Fibroblast of the aortic adventitia (primary cell): ENCODE data around the gene ADPRM. TPM values are rescaled to one million over a fixed set of nuclear protein-coding genes. Genes with fewer than 3 reads are reported as not detected.

Experiments
- DNase-seq: peaks from one replicate; pipeline ENCODE4 v3.0.0-alpha.2; 2010; ENCODE audit warnings: low read depth
- H3K4me3 ChIP-seq: 2 replicates; pipeline ENCODE4 v1.5.1; 2011; ENCODE audit warnings: low read depth, mild to moderate bottlenecking, control low read depth, low read length, moderate library complexity
- total RNA-seq: library from RNA; depleted of rRNA; stranded (reverse); fragments of >200 nt; gene quantifications from 2 replicates; pipeline ENCODE4 v1.2.3, GENCODE V29; 2012; ENCODE audit warnings: low replicate concordance
- TF ChIP-seq, protein P1 (sequence below): IDR thresholded peaks from 2 replicates; pipeline ENCODE4 v1.5.1; 2011; ENCODE audit warnings: mild to moderate bottlenecking, low read length, control low read depth, inconsistent platforms; ENCODE audit not compliant: insufficient read depth

Gene ADPRM
- total RNA-seq, 1 donor, result 18.3 TPM

DNA sequence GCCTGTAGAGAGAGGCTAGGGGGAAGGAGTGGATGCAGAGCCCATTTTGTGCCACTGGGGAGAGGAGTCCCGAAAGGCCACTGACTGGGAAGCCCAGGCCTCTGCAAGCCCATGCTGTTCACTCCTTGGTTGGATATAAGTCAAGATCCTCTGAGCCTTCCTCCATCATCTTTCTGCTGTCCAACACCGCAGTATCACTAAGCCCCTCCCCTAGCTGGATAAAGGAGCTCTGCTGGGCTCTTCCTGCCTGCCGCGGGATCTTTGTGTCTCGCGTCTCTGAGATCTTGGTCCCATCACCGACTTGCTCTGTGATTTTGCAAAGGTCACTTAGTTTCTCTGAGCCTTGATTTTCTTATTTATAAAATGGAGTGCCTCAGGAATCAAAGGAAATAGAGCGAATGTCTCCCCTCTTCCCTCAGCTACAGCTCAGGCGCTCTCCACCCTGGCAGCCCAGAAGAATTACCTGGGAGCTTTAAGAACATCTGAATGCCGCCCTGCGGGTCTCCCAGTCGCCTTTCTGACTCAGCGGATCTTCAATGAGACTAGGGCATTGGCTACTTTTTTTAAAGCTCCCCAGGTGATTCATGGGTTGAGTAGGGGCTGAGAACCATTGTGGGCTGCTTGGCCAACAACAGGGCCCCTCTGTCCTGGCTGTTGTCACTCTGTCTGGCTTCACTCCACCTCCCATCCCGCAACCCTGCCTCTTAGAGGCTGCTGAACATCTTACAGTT, 57.6 kb downstream of the ADPRM start:
- no peak overlapping the region for H3K4me3 ChIP-seq
- DNase-seq, result no peak
- TF ChIP-seq, protein P1, sequence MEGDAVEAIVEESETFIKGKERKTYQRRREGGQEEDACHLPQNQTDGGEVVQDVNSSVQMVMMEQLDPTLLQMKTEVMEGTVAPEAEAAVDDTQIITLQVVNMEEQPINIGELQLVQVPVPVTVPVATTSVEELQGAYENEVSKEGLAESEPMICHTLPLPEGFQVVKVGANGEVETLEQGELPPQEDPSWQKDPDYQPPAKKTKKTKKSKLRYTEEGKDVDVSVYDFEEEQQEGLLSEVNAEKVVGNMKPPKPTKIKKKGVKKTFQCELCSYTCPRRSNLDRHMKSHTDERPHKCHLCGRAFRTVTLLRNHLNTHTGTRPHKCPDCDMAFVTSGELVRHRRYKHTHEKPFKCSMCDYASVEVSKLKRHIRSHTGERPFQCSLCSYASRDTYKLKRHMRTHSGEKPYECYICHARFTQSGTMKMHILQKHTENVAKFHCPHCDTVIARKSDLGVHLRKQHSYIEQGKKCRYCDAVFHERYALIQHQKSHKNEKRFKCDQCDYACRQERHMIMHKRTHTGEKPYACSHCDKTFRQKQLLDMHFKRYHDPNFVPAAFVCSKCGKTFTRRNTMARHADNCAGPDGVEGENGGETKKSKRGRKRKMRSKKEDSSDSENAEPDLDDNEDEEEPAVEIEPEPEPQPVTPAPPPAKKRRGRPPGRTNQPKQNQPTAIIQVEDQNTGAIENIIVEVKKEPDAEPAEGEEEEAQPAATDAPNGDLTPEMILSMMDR, result no peak

DNA sequence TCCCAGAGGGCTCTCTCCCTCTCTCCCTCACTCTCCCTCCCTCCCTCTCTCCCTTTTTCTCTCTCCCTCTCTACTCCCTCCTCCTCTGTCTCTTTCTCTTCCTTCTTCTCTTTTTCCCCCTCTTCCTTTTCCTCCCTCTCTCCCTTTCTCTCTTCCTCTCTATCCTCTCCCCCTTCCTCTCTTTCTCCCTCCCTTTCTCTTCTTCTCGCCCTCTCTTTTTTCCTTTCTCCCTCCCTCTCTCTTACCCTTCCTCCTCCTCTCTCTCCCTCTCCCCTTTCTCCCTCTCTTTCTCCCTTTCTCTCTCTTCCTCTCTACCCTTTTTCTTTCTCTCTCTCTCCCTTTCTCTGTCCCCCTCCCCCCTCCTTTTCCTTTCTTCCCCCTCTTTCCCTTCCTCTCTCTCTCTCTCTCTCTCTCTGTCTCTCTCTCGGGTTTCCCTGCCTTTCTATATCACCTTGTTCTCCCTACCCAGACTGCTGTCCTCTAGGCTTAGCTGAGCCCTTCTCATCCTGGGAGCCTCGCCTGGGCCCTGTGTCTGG, 58.3 kb downstream of the ADPRM start:
- TF ChIP-seq, protein P1, result no peak
- H3K4me3 ChIP-seq, result no peak overlapping the region
- no peak for DNase-seq

DNA sequence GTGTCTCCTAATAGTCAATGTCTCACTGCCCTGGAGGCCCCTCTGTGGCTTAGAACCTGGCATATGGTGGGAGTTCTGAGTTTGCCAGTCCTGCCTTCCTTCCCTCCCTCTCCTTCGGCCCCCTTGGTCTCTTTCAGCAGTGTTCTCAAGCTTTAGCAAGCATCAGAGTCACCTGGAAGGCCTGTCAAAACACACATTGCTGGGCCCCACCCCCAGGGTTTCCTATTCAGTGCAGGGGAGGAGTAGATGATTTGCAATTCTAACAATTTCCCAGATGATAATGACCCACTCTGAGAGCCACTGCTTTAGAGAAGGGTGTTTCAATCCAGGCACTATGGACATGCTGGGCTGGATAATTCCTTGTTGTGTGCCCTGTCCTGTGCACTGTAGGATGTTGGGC, 58.8 kb downstream of the ADPRM start:
- no peak for DNase-seq
- TF ChIP-seq, protein P1, result no peak
- no peak overlapping the region for H3K4me3 ChIP-seq

DNA sequence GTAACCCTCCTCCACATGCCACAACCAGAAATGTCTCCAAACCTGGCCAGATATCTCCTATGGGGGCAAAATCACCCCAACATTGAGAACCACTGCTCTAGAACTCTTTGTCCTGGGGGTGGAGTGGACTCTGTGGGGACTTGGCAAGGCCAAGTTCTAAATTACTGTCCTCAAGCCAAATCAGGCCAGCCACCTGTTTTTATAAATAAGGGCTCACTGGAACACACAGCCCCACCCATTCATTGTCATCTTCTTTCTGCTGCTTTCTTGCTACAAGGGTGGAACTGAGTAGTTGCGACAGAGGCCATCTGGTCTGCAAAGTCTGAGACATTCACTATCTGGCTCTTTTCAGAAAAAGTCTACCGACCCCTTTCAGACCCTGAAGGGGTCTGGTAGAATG, 59.2 kb downstream of the ADPRM start:
- DNase-seq, result no peak
- no peak overlapping the region for H3K4me3 ChIP-seq
- TF ChIP-seq, protein P1, result no peak

DNA sequence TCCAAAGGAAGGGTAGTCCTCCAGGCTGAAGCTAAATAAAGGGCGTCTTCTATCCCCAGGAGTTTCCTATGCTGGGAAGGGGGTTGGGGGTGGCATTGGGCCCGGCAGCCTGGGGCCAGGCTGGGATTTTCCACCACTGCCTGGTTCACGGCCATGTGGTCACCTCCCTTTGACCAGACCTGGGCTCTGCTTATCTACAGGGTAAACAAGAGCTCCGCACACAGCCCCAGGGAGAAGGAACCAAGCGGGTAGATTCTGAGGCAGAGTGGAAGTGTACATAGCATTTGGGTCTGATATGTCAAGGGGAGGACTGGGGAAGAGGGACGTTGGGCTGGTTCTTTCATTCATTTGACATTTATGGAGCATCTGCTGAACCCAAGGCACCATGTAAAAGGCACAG, 59.7 kb downstream of the ADPRM start:
- TF ChIP-seq, protein P1, result no peak
- DNase-seq, result no peak
- H3K4me3 ChIP-seq, result no peak overlapping the region

DNA sequence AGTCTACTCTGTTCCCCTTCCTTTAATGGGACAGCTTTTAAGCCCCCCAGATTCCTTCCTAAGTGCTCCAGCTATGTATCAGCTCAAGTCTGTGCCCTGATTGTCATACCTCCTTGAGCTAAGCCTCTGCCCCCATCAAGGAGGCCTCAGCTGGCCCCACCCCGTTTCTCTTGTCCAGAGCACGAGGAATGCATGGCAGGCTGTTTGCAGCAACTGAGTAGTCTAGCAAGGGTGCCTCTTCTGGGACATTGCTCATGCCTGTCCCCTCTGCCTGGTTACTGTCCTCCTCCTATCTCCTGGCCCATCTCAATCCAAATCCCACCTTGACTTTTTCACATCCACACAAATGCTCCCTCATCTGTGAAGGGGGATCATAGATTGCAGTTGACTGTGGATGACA, 60.3 kb downstream of the ADPRM start:
- no peak overlapping the region for H3K4me3 ChIP-seq
- DNase-seq, result no peak
- TF ChIP-seq, protein P1, result no peak
